ENCODE results near the gene FNDC11.

DNA sequence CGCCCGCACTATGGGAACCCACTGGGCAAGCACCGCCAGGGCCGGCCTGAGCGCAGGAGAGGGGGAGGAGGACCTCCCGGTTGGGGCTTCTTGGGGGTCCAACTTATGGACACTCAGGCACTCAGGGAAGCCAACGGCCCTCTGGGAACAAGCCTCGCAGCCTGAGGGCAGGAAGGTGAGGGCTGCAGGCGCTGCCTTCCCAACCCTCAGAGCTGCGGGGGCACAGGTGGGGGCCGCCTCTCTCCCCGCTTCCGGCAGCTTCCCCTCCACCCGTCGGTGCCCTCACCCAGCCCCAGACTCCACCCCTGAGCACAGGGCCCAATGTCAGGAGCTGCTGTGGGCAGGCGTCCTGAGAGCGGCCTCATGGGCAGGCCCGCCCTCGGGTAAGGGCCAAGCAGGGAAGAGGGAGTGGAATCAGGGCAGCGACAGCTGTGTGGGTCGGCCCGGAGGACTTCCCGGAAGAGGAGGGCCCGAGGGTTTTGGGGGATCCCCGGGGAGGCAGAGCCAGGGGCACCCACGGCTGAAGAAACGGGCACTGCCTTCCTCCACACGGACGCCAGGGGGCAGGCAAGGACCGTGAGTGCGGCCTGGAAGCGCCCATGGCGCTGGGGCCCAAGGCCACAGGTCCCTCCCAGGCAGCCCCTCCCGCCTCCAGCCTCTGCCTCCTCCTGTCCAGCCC, 16.3 kb upstream of the FNDC11 start:
- TF ChIP-seq POLR2AphosphoS5 (IDR thresholded peaks at IDR 0.05) = peak; percentile 89 to 94 (median 90)
- peak; percentile 98 to 100 (median 99) for TF ChIP-seq CTCF (IDR thresholded peaks at IDR 0.05 in 8 of 11, conservative IDR thresholded peaks at IDR 0.05 in 3 of 11)
- TF ChIP-seq POLR2A (IDR thresholded peaks at IDR 0.05) = peak in 1 of 3 donors; percentile 44
